GM23338 (cell line): ENCODE data around the gene CACNA2D4. TPM values are rescaled to one million over a fixed set of nuclear protein-coding genes. Genes with fewer than 3 reads are reported as not detected.

Source experiments
- ATAC-seq: fragments of 200-7000 bp; cut with Tn5 transposase; 3 replicates; pipeline ENCODE4 v1.9.1; 2020
- DNase-seq: peaks from one replicate; pipeline ENCODE4 v3.0.0-alpha.2; 2015; ENCODE audit warnings: low spot score
- H2AFZ ChIP-seq: fragments of 200-600 bp; sonication (generic); 2 replicates; pipeline ENCODE4 v1.8.0; 2016; ENCODE audit warnings: antibody characterized with exemption, mild to moderate bottlenecking, moderate library complexity
- H3F3A ChIP-seq: fragments of 200-600 bp; sonication (generic); replicated peaks from 2 replicates; pipeline ENCODE4 v1.8.0; 2017; ENCODE audit warnings: antibody characterized with exemption, mixed run types, low read depth
- H3K27ac ChIP-seq: fragments of 200-600 bp; sonication (generic); 2 replicates; pipeline ENCODE4 v1.6.1; 2016; ENCODE audit warnings: low read depth
- H3K27me3 ChIP-seq: fragments of 200-600 bp; sonication (generic); 2 replicates; pipeline ENCODE4 v1.8.0; 2016; ENCODE audit warnings: mild to moderate bottlenecking, mixed run types, moderate library complexity; ENCODE audit not compliant: insufficient read depth
- H3K36me3 ChIP-seq: fragments of 200-600 bp; sonication (generic); 2 replicates; pipeline ENCODE4 v1.8.0; 2016; ENCODE audit warnings: mild to moderate bottlenecking; ENCODE audit not compliant: insufficient read depth
- H3K4me1 ChIP-seq: fragments of 200-600 bp; sonication (generic); 2 replicates; pipeline ENCODE4 v1.8.0; 2016; ENCODE audit warnings: mild to moderate bottlenecking, moderate library complexity; ENCODE audit not compliant: insufficient read depth
- H3K4me2 ChIP-seq: fragments of 200-600 bp; sonication (generic); 2 replicates; pipeline ENCODE4 v1.7.1; 2017; ENCODE audit warnings: mixed run types
- H3K4me3 ChIP-seq: fragments of 200-600 bp; sonication (generic); 2 replicates; pipeline ENCODE4 v1.6.1; 2016; ENCODE audit warnings: mixed run types
- H3K79me2 ChIP-seq: fragments of 200-600 bp; sonication (generic); replicated peaks from 2 replicates; pipeline ENCODE4 v1.8.0; 2017; ENCODE audit warnings: mild to moderate bottlenecking; ENCODE audit not compliant: insufficient read depth
- H3K9me2 ChIP-seq: fragments of 200-600 bp; sonication (generic); 2 replicates; pipeline ENCODE4 v1.8.0; 2017; ENCODE audit not compliant: insufficient read depth
- H4K20me1 ChIP-seq: fragments of 200-600 bp; sonication (generic); replicated peaks from 2 replicates; pipeline ENCODE4 v1.8.0; 2017; ENCODE audit warnings: mild to moderate bottlenecking; ENCODE audit not compliant: insufficient read depth
- H3K27ac Mint-ChIP-seq: 2 replicates; pipeline ENCODE4 v1.8.0; 2020; ENCODE audit warnings: inconsistent platforms, mild to moderate bottlenecking, moderate library complexity, mixed read lengths
- H3K27me3 Mint-ChIP-seq: 3 replicates; pipeline ENCODE4 v1.8.0; 2022; ENCODE audit warnings: low read depth, mild to moderate bottlenecking, moderate library complexity, mixed read lengths, inconsistent platforms; ENCODE audit not compliant: insufficient read depth, poor library complexity
- H3K36me3 Mint-ChIP-seq: 3 replicates; pipeline ENCODE4 v1.8.0; 2021; ENCODE audit warnings: low read depth, mild to moderate bottlenecking, inconsistent platforms, moderate library complexity, mixed read lengths
- H3K4me1 Mint-ChIP-seq: 3 replicates; pipeline ENCODE4 v1.8.0; 2020; ENCODE audit warnings: mild to moderate bottlenecking, inconsistent platforms, mixed read lengths
- H3K4me3 Mint-ChIP-seq: 3 replicates; pipeline ENCODE4 v1.8.0; 2021; ENCODE audit warnings: moderate library complexity, mild to moderate bottlenecking, inconsistent platforms, mixed read lengths
- H3K9me3 Mint-ChIP-seq: 3 replicates; pipeline ENCODE4 v1.8.0; 2020; ENCODE audit warnings: moderate library complexity, mild to moderate bottlenecking, inconsistent platforms, mixed read lengths
- CREB1 ChIP-seq: fragments of 250-450 bp; sonication (Bioruptor Pico); IDR thresholded peaks from 2 replicates; pipeline ENCODE4 v1.5.0; 2020; ENCODE audit warnings: low read depth, mild to moderate bottlenecking, moderate library complexity
- CTCF ChIP-seq, 2 experiments: fragments of 200-600 bp in 1 of 2; sonication (generic) in 1 of 2; conservative IDR thresholded peaks; 2 replicates each; pipeline versions ENCODE4 v1.5.1 to v1.6.1; 2016 to 2017; ENCODE audit warnings: antibody characterized with exemption in 2 of 2, low read depth in 2 of 2, mild to moderate bottlenecking in 2 of 2, moderate library complexity in 1 of 2
- ETS1 ChIP-seq: IDR thresholded peaks from 2 replicates; pipeline ENCODE4 v1.6.1; 2016; ENCODE audit warnings: antibody characterized with exemption
- EZH2phosphoT487 ChIP-seq: fragments of 200-600 bp; sonication (generic); IDR thresholded peaks from one replicate; pipeline ENCODE4 v1.8.1; 2018; ENCODE audit warnings: antibody characterized with exemption; ENCODE audit not compliant: unreplicated experiment
- JUNB ChIP-seq: IDR thresholded peaks from one replicate; pipeline ENCODE4 v1.6.1; 2016; ENCODE audit warnings: antibody characterized with exemption; ENCODE audit not compliant: unreplicated experiment
- NANOG ChIP-seq: IDR thresholded peaks from 2 replicates; pipeline ENCODE4 v1.6.1; 2016; ENCODE audit warnings: antibody characterized with exemption, borderline replicate concordance
- POLR2AphosphoS5 ChIP-seq: IDR thresholded peaks from 2 replicates; pipeline ENCODE4 v1.6.1; 2016; ENCODE audit warnings: antibody characterized with exemption, low read depth
- STAT1 ChIP-seq: IDR thresholded peaks from one replicate; pipeline ENCODE4 v1.6.1; 2016; ENCODE audit warnings: antibody characterized with exemption; ENCODE audit not compliant: unreplicated experiment
- ZNF114 ChIP-seq: fragments of 250-450 bp; sonication (Bioruptor Pico); IDR thresholded peaks from 2 replicates; pipeline ENCODE4 v1.5.0; 2020; ENCODE audit warnings: mild to moderate bottlenecking, moderate library complexity
- ZNF331 ChIP-seq: fragments of 250-450 bp; sonication (Bioruptor Pico); IDR thresholded peaks from 2 replicates; pipeline ENCODE4 v1.5.0; 2020; ENCODE audit warnings: low read depth, mild to moderate bottlenecking, moderate library complexity
- polyA plus RNA-seq: library from polyadenylated mRNA; unstranded; fragments of >200 nt; fragmentation: Nextera tagmentation; extraction: Ambion mirVana; gene quantifications from 2 replicates; pipeline ENCODE4 v1.2.1, GENCODE V29; 2016
- total RNA-seq: library from RNA; depleted of rRNA; stranded (reverse); fragments of >200 nt; shearing (Covaris generic); gene quantifications from 2 replicates; pipeline ENCODE4 v1.2.3, GENCODE V29; 2014
- TF ChIP-seq, protein P1 (sequence below): fragments of 250-450 bp; sonication (Bioruptor Pico); IDR thresholded peaks from 2 replicates; pipeline ENCODE4 v1.5.0; 2020; ENCODE audit warnings: mild to moderate bottlenecking, moderate library complexity

Gene CACNA2D4
- total and polyA plus RNA-seq, 2 experiments from 2014 or later: 0.07 to 0.24 TPM

DNA sequence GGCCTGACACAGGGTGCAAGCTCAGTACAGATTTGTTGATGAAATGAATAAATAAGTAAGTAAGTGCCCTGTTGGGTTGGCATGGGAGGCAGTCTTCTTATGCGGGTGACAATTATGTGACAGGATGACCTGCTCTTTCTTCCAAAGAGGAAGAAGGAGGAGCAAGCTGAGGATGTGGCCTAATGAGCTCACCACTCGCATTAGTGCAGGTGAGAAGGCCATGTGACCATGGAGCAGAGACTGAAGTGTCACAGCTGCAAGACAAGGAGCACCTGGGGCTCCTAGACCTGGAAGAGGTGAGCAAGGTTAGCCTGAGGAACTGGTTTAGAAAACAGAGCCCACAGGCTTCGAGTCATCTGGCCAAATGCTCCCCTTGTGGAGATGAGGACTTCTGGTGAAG lies 63.2 kb downstream of the CACNA2D4 start:
- Mint-ChIP-seq H3K9me3 (peaks cover 16% of the 10 kb centered on the region; the same call in 2 of the 3 replicates), H3K4me3 (no peak overlapping the region), H3K27ac (no peak overlapping the region), H3K27me3 (peaks cover 9% of the 10 kb centered on the region), H3K36me3 (no peaks in the 10 kb centered on the region; the same call in 2 of the 3 replicates), H3K4me1 (no peaks in the 10 kb centered on the region; the same call in 2 of the 3 replicates)
- Histone ChIP-seq H3K9me2 (no peaks in the 10 kb centered on the region), H3K4me3 (no peak overlapping the region), H3K4me2 (no peak overlapping the region), H3K79me2 (no peaks in the 10 kb centered on the region), H4K20me1 (no peaks in the 10 kb centered on the region), H2AFZ (no peak overlapping the region), H3F3A (no peaks in the 10 kb centered on the region), H3K27ac (no peak overlapping the region), H3K27me3 (no peaks in the 10 kb centered on the region), H3K4me1 (no peaks in the 10 kb centered on the region), H3K36me3 (peaks cover 5% of the 10 kb centered on the region)
- DNase-seq: peak; percentile 12
- TF ChIP-seq CTCF (conservative IDR thresholded peaks at IDR 0.05; ENCODE audit: low read depth in 2 of 2) (no peak), ZNF114 (CRISPR knock-in tag) (no peak), EZH2phosphoT487 (no peak), ZNF331 (CRISPR knock-in tag) (no peak), STAT1 (no peak), JUNB (no peak), POLR2AphosphoS5 (no peak), CREB1 (CRISPR knock-in tag) (no peak), ETS1 (no peak), NANOG (no peak)
- TF ChIP-seq, protein P1, sequence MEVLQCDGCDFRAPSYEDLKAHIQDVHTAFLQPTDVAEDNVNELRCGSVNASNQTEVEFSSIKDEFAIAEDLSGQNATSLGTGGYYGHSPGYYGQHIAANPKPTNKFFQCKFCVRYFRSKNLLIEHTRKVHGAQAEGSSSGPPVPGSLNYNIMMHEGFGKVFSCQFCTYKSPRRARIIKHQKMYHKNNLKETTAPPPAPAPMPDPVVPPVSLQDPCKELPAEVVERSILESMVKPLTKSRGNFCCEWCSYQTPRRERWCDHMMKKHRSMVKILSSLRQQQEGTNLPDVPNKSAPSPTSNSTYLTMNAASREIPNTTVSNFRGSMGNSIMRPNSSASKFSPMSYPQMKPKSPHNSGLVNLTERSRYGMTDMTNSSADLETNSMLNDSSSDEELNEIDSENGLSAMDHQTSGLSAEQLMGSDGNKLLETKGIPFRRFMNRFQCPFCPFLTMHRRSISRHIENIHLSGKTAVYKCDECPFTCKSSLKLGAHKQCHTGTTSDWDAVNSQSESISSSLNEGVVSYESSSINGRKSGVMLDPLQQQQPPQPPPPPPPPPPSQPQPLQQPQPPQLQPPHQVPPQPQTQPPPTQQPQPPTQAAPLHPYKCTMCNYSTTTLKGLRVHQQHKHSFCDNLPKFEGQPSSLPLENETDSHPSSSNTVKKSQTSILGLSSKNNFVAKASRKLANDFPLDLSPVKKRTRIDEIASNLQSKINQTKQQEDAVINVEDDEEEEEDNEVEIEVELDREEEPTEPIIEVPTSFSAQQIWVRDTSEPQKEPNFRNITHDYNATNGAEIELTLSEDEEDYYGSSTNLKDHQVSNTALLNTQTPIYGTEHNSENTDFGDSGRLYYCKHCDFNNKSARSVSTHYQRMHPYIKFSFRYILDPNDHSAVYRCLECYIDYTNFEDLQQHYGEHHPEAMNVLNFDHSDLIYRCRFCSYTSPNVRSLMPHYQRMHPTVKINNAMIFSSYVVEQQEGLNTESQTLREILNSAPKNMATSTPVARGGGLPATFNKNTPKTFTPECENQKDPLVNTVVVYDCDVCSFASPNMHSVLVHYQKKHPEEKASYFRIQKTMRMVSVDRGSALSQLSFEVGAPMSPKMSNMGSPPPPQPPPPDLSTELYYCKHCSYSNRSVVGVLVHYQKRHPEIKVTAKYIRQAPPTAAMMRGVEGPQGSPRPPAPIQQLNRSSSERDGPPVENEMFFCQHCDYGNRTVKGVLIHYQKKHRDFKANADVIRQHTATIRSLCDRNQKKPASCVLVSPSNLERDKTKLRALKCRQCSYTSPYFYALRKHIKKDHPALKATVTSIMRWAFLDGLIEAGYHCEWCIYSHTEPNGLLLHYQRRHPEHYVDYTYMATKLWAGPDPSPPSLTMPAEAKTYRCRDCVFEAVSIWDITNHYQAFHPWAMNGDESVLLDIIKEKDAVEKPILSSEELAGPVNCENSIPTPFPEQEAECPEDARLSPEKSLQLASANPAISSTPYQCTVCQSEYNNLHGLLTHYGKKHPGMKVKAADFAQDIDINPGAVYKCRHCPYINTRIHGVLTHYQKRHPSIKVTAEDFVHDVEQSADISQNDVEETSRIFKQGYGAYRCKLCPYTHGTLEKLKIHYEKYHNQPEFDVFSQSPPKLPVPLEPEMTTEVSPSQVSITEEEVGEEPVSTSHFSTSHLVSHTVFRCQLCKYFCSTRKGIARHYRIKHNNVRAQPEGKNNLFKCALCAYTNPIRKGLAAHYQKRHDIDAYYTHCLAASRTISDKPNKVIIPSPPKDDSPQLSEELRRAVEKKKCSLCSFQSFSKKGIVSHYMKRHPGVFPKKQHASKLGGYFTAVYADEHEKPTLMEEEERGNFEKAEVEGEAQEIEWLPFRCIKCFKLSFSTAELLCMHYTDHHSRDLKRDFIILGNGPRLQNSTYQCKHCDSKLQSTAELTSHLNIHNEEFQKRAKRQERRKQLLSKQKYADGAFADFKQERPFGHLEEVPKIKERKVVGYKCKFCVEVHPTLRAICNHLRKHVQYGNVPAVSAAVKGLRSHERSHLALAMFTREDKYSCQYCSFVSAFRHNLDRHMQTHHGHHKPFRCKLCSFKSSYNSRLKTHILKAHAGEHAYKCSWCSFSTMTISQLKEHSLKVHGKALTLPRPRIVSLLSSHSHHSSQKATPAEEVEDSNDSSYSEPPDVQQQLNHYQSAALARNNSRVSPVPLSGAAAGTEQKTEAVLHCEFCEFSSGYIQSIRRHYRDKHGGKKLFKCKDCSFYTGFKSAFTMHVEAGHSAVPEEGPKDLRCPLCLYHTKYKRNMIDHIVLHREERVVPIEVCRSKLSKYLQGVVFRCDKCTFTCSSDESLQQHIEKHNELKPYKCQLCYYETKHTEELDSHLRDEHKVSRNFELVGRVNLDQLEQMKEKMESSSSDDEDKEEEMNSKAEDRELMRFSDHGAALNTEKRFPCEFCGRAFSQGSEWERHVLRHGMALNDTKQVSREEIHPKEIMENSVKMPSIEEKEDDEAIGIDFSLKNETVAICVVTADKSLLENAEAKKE (CRISPR knock-in tag): no peak
- no peak for ATAC-seq
